Osteocyte (in vitro differentiated cells): Measurements from ENCODE around the gene CLTC. TPM values are rescaled to one million over a fixed set of nuclear protein-coding genes. Genes with fewer than 3 reads are reported as not detected.
"Not testable (repeated sequence)": the region's sequence is repeated elsewhere in the genome, so short reads cannot be mapped to it uniquely, and the experiment has no call there.

Experiments used
- DNase-seq: peaks from one replicate; pipeline ENCODE4 v3.0.0; 2021; ENCODE audit warnings: mixed read lengths; ENCODE audit not compliant: unreplicated experiment; ENCODE audit errors: extremely low spot score
- H3K27ac Mint-ChIP-seq: one replicate; pipeline ENCODE4 v1.8.0; 2021; ENCODE audit warnings: mild to moderate bottlenecking, mixed read lengths; ENCODE audit not compliant: unreplicated experiment
- H3K27me3 Mint-ChIP-seq: one replicate; pipeline ENCODE4 v1.8.0; 2021; ENCODE audit warnings: mixed read lengths; ENCODE audit not compliant: unreplicated experiment
- H3K36me3 Mint-ChIP-seq: one replicate; pipeline ENCODE4 v1.8.0; 2021; ENCODE audit warnings: mixed read lengths; ENCODE audit not compliant: unreplicated experiment
- H3K4me1 Mint-ChIP-seq: one replicate; pipeline ENCODE4 v1.8.0; 2021; ENCODE audit warnings: mixed read lengths; ENCODE audit not compliant: unreplicated experiment
- H3K4me3 Mint-ChIP-seq: one replicate; pipeline ENCODE4 v1.8.0; 2021; ENCODE audit warnings: mild to moderate bottlenecking, moderate library complexity, mixed read lengths; ENCODE audit not compliant: unreplicated experiment
- H3K9me3 Mint-ChIP-seq: one replicate; pipeline ENCODE4 v1.8.0; 2021; ENCODE audit warnings: mixed read lengths; ENCODE audit not compliant: unreplicated experiment
- CTCF ChIP-seq: fragments of 200-600 bp; sonication (generic); IDR thresholded peaks from 2 replicates; pipeline ENCODE4 v1.5.0; 2021; ENCODE audit warnings: antibody characterized with exemption, mild to moderate bottlenecking, moderate library complexity
- long read RNA-seq: library from polyadenylated mRNA; unstranded; transcript quantifications from one replicate; pipeline ENCODE4 v2.0.0, GENCODE V29; 2021
- total RNA-seq: library from RNA; stranded (reverse); gene quantifications from 2 replicates; pipeline ENCODE4 v1.2.1, GENCODE V29; 2021

The CLTC gene
- 297 and 319 TPM in 2 replicates for total RNA-seq
- long read RNA-seq, partial matches to known transcripts, result 165 of 178 reads
- long read RNA-seq, other reads (novel, unspliced or antisense), result 10 of 178 reads

GRCh38 chr17:59619298-59620063 lies at the start of gene CLTC:
CLTC (plus strand) TSS chr17:59619895; CDS start chr17:59620132, 237 bp downstream.
- H3K4me1 Mint-ChIP-seq, result peaks cover 49% of the 10 kb centered on the region
- H3K9me3 Mint-ChIP-seq, result no peaks in the 10 kb centered on the region
- H3K36me3 Mint-ChIP-seq, result no peaks in the 10 kb centered on the region
- peak; percentile 96 for DNase-seq
- TF ChIP-seq CTCF, result no peak
- no peaks in the 10 kb centered on the region for H3K27me3 Mint-ChIP-seq
- peak within 1 kb of the TSS; percentile 100 for H3K27ac Mint-ChIP-seq
- H3K4me3 Mint-ChIP-seq, result peak within 1 kb of the TSS; percentile 95

- H3K36me3 Mint-ChIP-seq, result peaks cover 9% of the 10 kb centered on the region
- H3K27ac Mint-ChIP-seq, result no peak overlapping the region
- H3K4me1 Mint-ChIP-seq, result no peaks in the 10 kb centered on the region
- no peaks in the 10 kb centered on the region for H3K9me3 Mint-ChIP-seq
- TF ChIP-seq CTCF, result no peak
- no peak for DNase-seq
- no peak overlapping the region for H3K4me3 Mint-ChIP-seq
- H3K27me3 Mint-ChIP-seq, result no peaks in the 10 kb centered on the region
These were observed 47.3 kb upstream of the CLTC start for GRCh38 chr17:59572301-59572924.

- not testable (repeated sequence) for H3K4me3 Mint-ChIP-seq, H3K36me3 Mint-ChIP-seq
These were observed 35.5 kb upstream of the CLTC start for GRCh38 chr17:59584168-59584567.

GRCh38 chr17:59600169-59600568 lies 19.5 kb upstream of the CLTC start:
- Mint-ChIP-seq H3K4me1 (no peaks in the 10 kb centered on the region), H3K36me3 (peaks cover 40% of the 10 kb centered on the region), H3K4me3 (no peak overlapping the region), H3K27me3 (no peaks in the 10 kb centered on the region), H3K9me3 (no peaks in the 10 kb centered on the region), H3K27ac (no peak overlapping the region)
- DNase-seq, result no peak
- TF ChIP-seq CTCF, result no peak

More at GRCh38 chr17:59584168-59584567, 35.5 kb upstream of the CLTC start:
- not testable (repeated sequence) for H3K4me1 Mint-ChIP-seq, H3K27ac Mint-ChIP-seq, H3K27me3 Mint-ChIP-seq, H3K9me3 Mint-ChIP-seq, DNase-seq

GRCh38 chr17:59601130-59601529 lies 18.6 kb upstream of the CLTC start:
- DNase-seq, result no peak
- Mint-ChIP-seq H3K4me3 (no peak overlapping the region), H3K27ac (no peak overlapping the region), H3K9me3 (no peaks in the 10 kb centered on the region), H3K36me3 (peaks cover 44% of the 10 kb centered on the region), H3K4me1 (no peaks in the 10 kb centered on the region), H3K27me3 (no peaks in the 10 kb centered on the region)
- no peak for TF ChIP-seq CTCF
